Stimulated activated CD4-positive, alpha-beta T cell treated with anti-CD3 and anti-CD28 coated beads, Interleukin-15, amount 100 ng/mL, for 1 hour (primary cell): ENCODE results near the gene FBH1.

Experiments
- DNase-seq, 2 donors: peaks; one replicate each; pipeline ENCODE4 v3.0.0-alpha.2; 2020; ENCODE audit warnings: low read depth in 1 of 2, low spot score in 1 of 2

FBH1 gene

DNA sequence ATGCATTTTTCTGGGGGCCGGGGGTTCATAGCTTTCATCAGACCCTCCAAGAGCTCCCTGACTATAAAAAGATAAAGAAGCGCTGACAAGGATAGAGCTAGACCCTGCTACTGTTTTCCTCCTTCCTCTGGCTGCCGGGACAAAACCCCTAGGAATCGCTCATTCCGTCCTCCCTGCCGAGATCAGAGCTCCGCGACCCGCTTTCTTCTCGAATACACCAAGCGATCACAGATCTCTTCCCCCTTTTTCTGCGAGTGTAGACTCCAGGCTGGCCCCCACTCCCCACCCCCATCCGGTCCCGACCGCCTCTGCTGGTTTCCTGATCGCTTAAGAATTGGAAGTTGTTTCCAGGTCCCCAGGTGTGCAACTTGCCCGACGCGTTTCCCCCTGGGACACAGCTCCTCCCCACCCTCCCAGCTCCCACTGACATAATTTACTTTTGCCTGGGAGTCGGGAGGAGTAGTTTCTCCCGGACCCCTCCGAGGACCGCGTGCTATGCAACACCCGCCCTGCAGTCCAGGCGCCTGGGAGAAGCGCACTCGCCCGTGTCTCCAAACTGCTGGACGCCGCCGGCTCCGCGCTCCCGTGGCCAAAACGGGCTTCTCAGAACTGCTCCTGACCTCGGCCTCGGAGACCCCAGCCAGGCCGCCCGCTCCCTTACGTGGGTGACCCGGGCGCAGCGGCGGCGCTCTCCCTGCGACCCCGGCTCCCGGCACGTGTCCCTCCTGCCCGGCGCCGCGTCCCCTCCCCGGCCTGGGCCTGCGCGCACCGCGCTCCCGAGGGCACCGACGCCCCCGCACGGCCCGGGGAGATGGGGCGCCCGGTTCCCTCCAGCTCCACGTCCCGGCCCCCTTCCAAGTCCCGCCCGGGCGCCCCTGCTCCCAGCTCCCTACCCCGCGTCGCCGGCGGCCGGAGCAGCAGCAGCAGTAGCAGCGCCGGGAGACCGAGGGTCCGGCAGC is 86.7 kb downstream of the FBH1 start:
- DNase-seq = peak in 1 of 2 donors; percentile 41

DNA sequence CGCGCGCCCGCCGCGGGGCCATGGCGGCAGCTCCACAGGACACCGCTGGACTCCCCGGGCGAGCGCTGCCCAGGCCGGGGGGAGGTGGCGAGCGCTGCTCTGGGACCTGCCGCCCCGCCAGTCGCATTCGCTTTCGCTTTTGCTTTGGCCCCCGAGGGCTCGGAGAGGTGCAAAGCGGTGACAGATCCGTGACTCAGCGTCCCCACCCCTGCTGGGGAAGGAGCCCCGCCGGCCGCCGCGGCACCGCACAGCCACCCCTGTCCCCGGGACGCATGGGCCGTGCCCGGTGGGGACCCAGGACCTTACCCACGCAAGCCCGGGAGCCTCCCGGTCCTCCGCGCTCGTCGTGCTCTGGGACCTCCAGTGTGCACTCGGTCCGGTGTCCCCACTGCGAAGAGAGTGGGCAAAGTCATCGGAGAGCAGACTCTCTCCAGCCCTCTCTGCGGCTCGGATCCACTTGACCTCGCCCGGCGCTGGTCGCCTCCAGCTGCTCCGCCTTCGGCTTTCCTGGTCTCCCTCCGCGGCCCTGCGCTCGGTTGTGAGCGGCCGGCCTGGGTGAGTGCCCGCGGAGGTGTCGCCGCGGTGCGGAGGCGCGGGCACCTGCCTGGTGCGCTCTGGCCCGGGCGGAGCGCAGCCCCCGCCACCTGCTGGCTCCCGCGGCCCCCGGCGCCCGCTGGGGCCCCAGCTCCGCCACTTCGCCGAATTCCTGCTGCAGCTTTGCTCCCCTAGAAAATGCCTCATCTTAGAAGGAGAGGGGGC is 87.6 kb downstream of the FBH1 start, which contains the start of gene IL15RA:
Gene IL15RA, minus strand, starts transcription at position 73 of the 759 bp plus-strand sequence. Its CDS starts 51 bp downstream, at position 22.
- peak; percentile 66 to 83 for DNase-seq

GRCh38 chr10:5978230-5978489 is 88.1 kb downstream of the FBH1 start:
- no peak for DNase-seq

- no peak for DNase-seq
Observed at GRCh38 chr10:5981529-5981928, 91.5 kb downstream of the FBH1 start.

GRCh38 chr10:5983774-5984173 is 93.7 kb downstream of the FBH1 start:
- DNase-seq = no peak

- no peak for DNase-seq
Observed at GRCh38 chr10:5985029-5985428, 95.0 kb downstream of the FBH1 start.
